NCI-H1092 (cell line): ENCODE results near the gene PRAC1.
A peak's percentile ranks its signal among the peaks of the same experiment; 100 is the strongest.

Experiments
- DNase-seq: peaks from one replicate; lab custom pipeline; 2025; lab: John Stamatoyannopoulos, UW

Gene PRAC1

GRCh38 chr17:48704361-48705248 lies 17.7 kb downstream of the PRAC1 start:
- no peak for DNase-seq

DNA sequence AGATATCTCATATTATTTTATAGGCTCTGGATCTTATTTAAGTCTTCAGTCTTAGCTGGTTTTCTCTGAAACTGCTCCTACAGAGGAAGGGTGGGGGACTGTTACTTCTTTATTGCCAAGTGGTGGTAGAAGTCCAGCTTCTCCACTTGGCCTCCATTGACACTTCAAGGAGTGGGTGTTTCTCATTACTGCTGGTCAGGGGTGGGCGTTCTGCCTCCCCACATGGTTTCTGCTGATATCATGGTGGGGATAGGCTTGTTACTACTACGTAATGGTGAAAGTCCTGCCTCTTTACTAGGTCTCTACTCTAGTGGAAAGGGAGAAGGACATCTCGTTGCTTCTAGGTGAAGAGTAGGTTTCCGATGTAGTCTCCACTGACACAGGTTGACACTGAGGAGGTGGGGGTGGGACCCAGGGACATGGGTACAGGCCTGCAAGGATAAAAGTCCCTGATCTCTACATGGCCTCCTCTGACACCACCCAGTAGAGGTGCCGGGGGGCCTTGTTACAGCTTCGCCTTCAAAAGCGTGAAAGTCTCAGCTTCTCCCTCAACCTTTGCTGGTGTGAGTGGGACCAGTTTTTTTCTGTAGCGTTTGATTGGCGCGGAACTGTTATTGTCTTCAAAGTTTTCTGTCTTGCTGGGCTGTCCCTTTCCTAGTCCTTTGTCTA lies 20.3 kb downstream of the PRAC1 start:
- DNase-seq, result no peak

DNA sequence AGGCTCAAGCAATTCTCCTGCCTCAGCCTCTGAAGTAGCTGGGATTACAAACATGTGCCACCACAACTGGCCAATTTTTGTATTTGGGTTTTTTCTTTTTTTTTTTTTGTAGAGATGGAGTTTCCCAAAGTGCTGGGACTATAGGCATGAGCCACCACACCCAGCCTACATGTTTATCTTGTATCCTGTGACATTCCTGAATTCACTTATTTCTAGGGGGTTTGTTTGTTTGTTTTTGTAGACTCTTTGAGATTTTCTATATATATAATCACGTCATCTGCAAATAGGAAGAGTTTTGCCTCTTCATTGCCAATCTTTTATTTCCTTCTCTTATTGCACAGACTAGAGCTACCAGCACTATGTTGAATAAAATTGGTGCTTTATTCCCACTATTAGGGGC lies 29.1 kb downstream of the PRAC1 start:
- no peak for DNase-seq

DNA sequence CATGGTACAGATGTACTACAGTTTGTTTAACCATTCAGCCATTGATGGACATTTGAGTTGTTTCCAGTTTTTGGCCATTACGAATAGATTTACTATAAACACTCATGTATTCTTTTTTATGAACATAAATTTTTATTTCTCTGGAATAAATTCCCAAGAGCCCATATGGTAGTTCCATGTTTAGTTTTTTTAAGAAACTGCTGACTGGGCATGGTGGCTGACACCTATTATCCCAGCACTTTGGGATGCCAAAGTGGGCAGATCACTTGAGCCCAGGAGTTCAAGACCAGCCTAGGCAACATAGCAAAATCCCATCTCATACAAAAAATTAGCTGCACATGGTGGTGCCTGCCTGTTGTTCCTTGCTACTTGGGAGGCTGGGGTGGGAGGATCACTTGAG lies 30.3 kb downstream of the PRAC1 start:
- DNase-seq, result no peak

GRCh38 chr17:48690655-48691054 lies 31.7 kb downstream of the PRAC1 start:
- DNase-seq, result no peak

- no peak for DNase-seq
Measured at GRCh38 chr17:48681609-48682008, 40.7 kb downstream of the PRAC1 start.

GRCh38 chr17:48679385-48680096 lies 42.8 kb downstream of the PRAC1 start:
- DNase-seq, result no peak

DNA sequence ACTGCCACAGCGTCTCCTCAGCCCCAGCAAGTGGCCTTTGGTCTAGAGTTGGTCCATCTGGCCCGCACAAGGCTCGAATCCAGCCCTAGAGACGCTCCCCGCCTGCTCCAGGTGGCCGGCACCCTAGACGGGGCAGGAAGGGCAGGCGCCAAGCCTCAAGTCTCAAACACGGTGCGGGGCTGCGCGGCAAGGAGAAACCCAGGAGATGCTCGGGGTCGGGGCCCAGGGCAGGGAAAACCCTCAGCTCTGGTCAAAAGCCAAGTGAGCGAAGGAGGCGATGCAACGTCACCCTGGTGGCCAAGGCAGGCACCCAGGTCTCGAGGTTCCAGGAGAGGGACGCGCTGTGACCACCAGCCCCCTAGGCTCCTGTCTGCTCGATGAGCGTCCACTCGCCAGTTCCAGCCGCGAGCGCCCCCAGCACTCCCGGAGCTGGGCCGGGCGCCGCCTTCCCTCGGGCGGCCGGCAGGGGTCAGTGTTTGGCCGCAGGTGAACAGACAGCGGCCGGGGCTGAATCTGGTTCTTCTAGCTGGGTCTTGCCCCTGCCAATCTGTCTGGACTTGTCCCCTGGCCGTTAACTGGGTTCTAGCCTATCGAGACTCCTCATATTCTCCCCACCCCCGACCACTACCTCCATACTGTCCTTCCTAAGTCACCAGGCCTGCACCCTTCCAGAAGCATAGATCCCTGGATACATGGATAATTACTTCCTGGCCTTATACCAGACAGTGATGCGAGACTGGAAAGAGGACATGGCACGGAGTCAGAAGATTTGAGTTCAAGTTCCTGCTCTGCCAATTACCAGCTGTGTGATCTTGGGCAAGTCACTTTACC lies 44.0 kb downstream of the PRAC1 start:
- peak; percentile 42 for DNase-seq

GRCh38 chr17:48676963-48677558 lies 45.3 kb downstream of the PRAC1 start:
- no peak for DNase-seq

DNA sequence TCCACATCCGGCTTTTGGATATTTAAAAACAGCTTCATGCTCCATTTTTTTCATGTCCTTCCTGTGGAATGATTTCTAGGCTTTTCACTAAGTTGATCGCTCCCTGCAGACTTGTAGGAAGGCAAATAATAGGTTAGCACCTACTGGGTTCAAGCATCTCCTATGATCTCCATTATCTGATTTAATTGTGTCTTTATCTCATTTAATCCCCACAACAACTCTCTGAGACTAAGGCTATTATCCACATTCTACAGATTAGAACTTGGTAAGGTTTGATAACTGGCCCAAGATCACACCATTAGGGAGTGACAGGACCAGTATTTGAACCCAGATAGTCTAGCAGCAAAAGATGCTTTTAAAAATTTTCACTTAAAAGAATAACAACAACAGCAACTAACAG lies 50.0 kb downstream of the PRAC1 start:
- no peak for DNase-seq
